K562 (cell line): ENCODE data around the gene NLRP6. TPM values are rescaled to one million over a fixed set of nuclear protein-coding genes. Genes with fewer than 3 reads are reported as not detected.
"Not testable (repeated sequence)": the region's sequence is repeated elsewhere in the genome, so short reads cannot be mapped to it uniquely, and the experiment has no call there.

ENCODE experiments used
- ATAC-seq: fragments of 200-7000 bp; cut with Tn5 transposase; 3 replicates; pipeline ENCODE4 v1.9.1; 2020; ENCODE audit warnings: moderate library complexity
- BruUV-seq: library from RNA; stranded (reverse); fragments of 400-500 nt; replicated peaks from 2 replicates; lab custom pipeline; 2021; lab: Mats Ljungman, UMichigan
- CTCF ChIA-PET: fragments of 300-600 bp; formaldehyde crosslinking; extraction: SDS; loops from one replicate; lab custom pipeline; 2021; ENCODE audit warnings: low intra/inter-chr PET ratio; lab: Yijun Ruan, JAX
- POLR2A ChIA-PET: fragments of 300-600, 350-650 bp; sonication (Branson Sonifier 250); formaldehyde crosslinking; extraction: SDS; loops from one replicate; lab custom pipeline; 2021; ENCODE audit warnings: antibody characterized with exemption, inconsistent platforms; lab: Yijun Ruan, JAX
- DNase-seq, 4 experiments: peaks; one replicate each; pipeline versions ENCODE4 v3.0.0 to v3.0.0-alpha.2; 2011 to 2018; ENCODE audit warnings: low spot score in 3 of 4, mixed read lengths in 3 of 4; ENCODE audit errors: extremely low read depth in 1 of 4
- FAIRE-seq: peaks from 2 replicates; lab custom pipeline; 2011; peaks lifted over from hg19 to GRCh38; lab: Jason Lieb, UNC
- H2AFZ ChIP-seq: 2 replicates; pipeline ENCODE4 v1.6.0; 2011; ENCODE audit warnings: low read depth, low read length, control low read depth, inconsistent platforms
- H3K27ac ChIP-seq: fragments of 200-600 bp; 3 replicates; pipeline ENCODE4 v1.8.0; 2011; ENCODE audit warnings: low read depth, mild to moderate bottlenecking, control low read depth, inconsistent platforms, low read length, moderate library complexity, mixed read lengths; ENCODE audit errors: extremely low read depth
- H3K27me3 ChIP-seq, 2 experiments: fragments of 300-600 bp in 1 of 2; 2 replicates in 1 of 2; 3 replicates in 1 of 2; pipeline versions ENCODE4 v1.6.0 to v1.8.0; 2011; ENCODE audit warnings: inconsistent platforms in 2 of 2, low read length in 2 of 2, mild to moderate bottlenecking in 1 of 2, mixed read lengths in 1 of 2, moderate library complexity in 1 of 2; ENCODE audit not compliant: control insufficient read depth in 2 of 2, insufficient read depth in 2 of 2
- H3K36me3 ChIP-seq: fragments of 300-600 bp; 3 replicates; pipeline ENCODE4 v1.8.0; 2011; ENCODE audit warnings: mild to moderate bottlenecking, low read length, inconsistent platforms; ENCODE audit not compliant: control insufficient read depth, insufficient read depth
- H3K4me1 ChIP-seq, 2 experiments: fragments of 200-600 bp in 1 of 2; replicated peaks in 1 of 2; 2 replicates in 1 of 2; 3 replicates in 1 of 2; pipeline versions ENCODE4 v1.5.1 to v1.8.0; 2011; ENCODE audit warnings: inconsistent platforms in 2 of 2, low read length in 2 of 2, mild to moderate bottlenecking in 1 of 2, mixed read lengths in 1 of 2, moderate library complexity in 1 of 2; ENCODE audit not compliant: control insufficient read depth in 2 of 2, insufficient read depth in 2 of 2
- H3K4me2 ChIP-seq: 2 replicates; pipeline ENCODE4 v1.6.1; 2011; ENCODE audit warnings: low read length, control low read depth, inconsistent platforms, mixed read lengths; ENCODE audit not compliant: insufficient read depth
- H3K4me3 ChIP-seq: fragments of 200-600 bp; sonication (generic), shearing (Covaris generic); 2 replicates; pipeline ENCODE4 v1.5.1; 2016; ENCODE audit warnings: control low read depth, inconsistent platforms
- H3K79me2 ChIP-seq: fragments of 200-600 bp; 3 replicates; pipeline ENCODE4 v1.8.0; 2011; ENCODE audit warnings: low read length, inconsistent platforms; ENCODE audit not compliant: control insufficient read depth, insufficient read depth
- H3K9ac ChIP-seq, 2 experiments: 2 replicates each; pipeline versions ENCODE4 v1.6.0 to v1.6.1; 2011; ENCODE audit warnings: low read depth in 2 of 2, low read length in 2 of 2, control low read depth in 1 of 2, inconsistent platforms in 1 of 2, mild to moderate bottlenecking in 1 of 2, mixed read lengths in 1 of 2; ENCODE audit not compliant: insufficient read depth in 1 of 2
- H3K9me1 ChIP-seq: one replicate; pipeline ENCODE4 v1.6.0; 2011; ENCODE audit warnings: inconsistent platforms, mild to moderate bottlenecking, low read length, moderate library complexity; ENCODE audit not compliant: control insufficient read depth, insufficient read depth
- H3K9me3 ChIP-seq: replicated peaks from 2 replicates; pipeline ENCODE4 v1.5.1; 2011; ENCODE audit warnings: low read depth, low read length, inconsistent platforms; ENCODE audit not compliant: control insufficient read depth, insufficient read depth
- H4K20me1 ChIP-seq: replicated peaks from 2 replicates; pipeline ENCODE4 v1.6.1; 2011; ENCODE audit warnings: low read length, inconsistent platforms, mixed read lengths; ENCODE audit not compliant: control insufficient read depth, insufficient read depth
- CTBP1 ChIP-seq: fragments of 450-650 bp; IDR thresholded peaks from 2 replicates; pipeline ENCODE4 v1.6.1; 2016; ENCODE audit warnings: borderline replicate concordance
- RBFOX2 ChIP-seq: fragments of 200-400 bp; formaldehyde crosslinking; IDR thresholded peaks from 2 replicates; pipeline ENCODE4 v1.6.1; 2017; ENCODE audit warnings: low read depth, mild to moderate bottlenecking, low read length, moderate library complexity
- whole genome bisulfite sequencing: fragments of 100-300 bp; shearing (Covaris generic); methylation state at CpG from one replicate; pipeline ENCODE4 v1.1.6; 2016; ENCODE audit warnings: low coverage, mixed read lengths; ENCODE audit not compliant: insufficient coverage; ENCODE audit errors: missing lambda C conversion rate; 5-methylcytosine and 5-hydroxymethylcytosine counted together
- in situ Hi-C: fragments of 300-500 bp; cut with MboI; formaldehyde crosslinking; loops from 4 replicates; pipeline ENCODE4 v1.15.0; 2018; ENCODE audit warnings: inconsistent platforms, mixed read lengths
- intact Hi-C: fragments of 100-400 bp; cut with micrococcal nuclease; formaldehyde crosslinking; loops from 2 replicates; pipeline ENCODE4 v1.14.2; 2022
- polyA plus RNA-seq, 8 experiments: library from polyadenylated mRNA; depleted of rRNA in 4 of 8; stranded (reverse) in 5 of 8; unstranded in 3 of 8; fragments of >200 nt; fragmentation: Nextera tagmentation in 2 of 8; fragmentation: Illumina TruSeq in 1 of 8; extraction: Ambion mirVana in 2 of 8; extraction: Trizol in 1 of 8; gene quantifications; 2 replicates each; pipeline versions ENCODE4 v1.2.1 to v1.2.3, GENCODE V29; 2011 to 2014; ENCODE audit warnings: inconsistent platforms in 1 of 8, missing spikeins in 1 of 8
- total RNA-seq, 7 experiments: library from RNA; depleted of rRNA in 6 of 7; stranded (reverse); fragments of >200 nt in 6 of 7; fragmentation: Illumina TruSeq in 2 of 7; extraction: Trizol in 2 of 7; gene quantifications; 2 replicates each; pipeline versions ENCODE4 v1.2.1 to v1.2.3, GENCODE V29; 2011 to 2021; ENCODE audit warnings: low replicate concordance in 1 of 7
- TF ChIP-seq, protein P1 (sequence below), 3 experiments: IDR thresholded peaks in 2 of 3; conservative IDR thresholded peaks in 1 of 3; 2 replicates each; pipeline ENCODE4 v1.5.1; 2011 to 2012; ENCODE audit warnings: low read length in 3 of 3, mild to moderate bottlenecking in 3 of 3, control low read depth in 2 of 3, improper control_type of control experiment in 1 of 3, inconsistent platforms in 1 of 3, low read depth in 1 of 3, mixed read lengths in 1 of 3, moderate library complexity in 1 of 3; ENCODE audit not compliant: insufficient read depth in 2 of 3
- TF ChIP-seq, protein P2 (sequence below), 2 experiments: IDR thresholded peaks; 2 replicates each; pipeline ENCODE4 v1.6.1; 2011; ENCODE audit warnings: borderline replicate concordance in 1 of 2, control low read depth in 1 of 2, low read depth in 1 of 2, low read length in 1 of 2, mild to moderate bottlenecking in 1 of 2, mixed read lengths in 1 of 2, moderate library complexity in 1 of 2; ENCODE audit not compliant: insufficient read depth in 1 of 2, insufficient read length in 1 of 2, poor library complexity in 1 of 2, severe bottlenecking in 1 of 2; ENCODE audit errors: extremely low read depth in 1 of 2

NLRP6 gene
- total and polyA plus RNA-seq, 9 of the 15 experiments (the other 6 are each of a cell fraction or from before 2014, with no cell fraction given), result 0.03 to 0.18 (median 0.15) TPM; not detected in 5

DNA sequence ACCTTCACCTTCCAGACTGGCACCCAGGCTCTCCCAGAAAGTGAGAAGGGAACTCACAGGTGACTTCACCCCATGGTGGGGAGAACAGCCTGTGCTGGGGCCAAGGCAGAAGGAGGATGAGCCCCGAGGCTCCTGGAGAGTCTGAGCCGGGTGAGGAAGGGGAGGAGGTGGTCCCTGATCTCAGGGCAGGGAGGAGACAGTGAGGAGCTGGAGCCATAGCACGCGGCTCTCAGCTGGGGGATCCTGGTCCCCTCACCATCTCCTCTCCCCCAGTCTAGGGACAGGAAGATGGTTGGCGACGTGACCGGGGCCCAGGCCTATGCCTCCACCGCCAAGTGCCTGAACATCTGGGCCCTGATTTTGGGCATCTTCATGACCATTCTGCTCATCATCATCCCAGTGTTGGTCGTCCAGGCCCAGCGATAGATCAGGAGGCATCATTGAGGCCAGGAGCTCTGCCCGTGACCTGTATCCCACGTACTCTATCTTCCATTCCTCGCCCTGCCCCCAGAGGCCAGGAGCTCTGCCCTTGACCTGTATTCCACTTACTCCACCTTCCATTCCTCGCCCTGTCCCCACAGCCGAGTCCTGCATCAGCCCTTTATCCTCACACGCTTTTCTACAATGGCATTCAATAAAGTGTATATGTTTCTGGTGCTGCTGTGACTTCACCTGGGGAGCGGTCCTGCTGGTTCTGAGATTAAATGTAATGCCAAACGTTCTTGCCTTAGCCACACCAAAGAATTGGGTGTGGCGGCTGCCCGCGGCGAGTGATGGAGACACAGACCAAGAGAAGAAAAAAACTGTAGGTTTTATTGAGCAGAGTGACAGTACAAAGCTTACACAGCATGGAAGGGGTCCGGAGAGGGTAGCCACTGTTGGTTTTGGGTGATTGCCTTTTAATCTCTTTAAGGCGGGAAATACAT is 30.8 kb downstream of the NLRP6 start:
- CTCF ChIA-PET, result not testable (repeated sequence)
- peak; percentile 22; the same call in 1 of the 2 replicates for TF ChIP-seq CTBP1
- TF ChIP-seq, protein P1, sequence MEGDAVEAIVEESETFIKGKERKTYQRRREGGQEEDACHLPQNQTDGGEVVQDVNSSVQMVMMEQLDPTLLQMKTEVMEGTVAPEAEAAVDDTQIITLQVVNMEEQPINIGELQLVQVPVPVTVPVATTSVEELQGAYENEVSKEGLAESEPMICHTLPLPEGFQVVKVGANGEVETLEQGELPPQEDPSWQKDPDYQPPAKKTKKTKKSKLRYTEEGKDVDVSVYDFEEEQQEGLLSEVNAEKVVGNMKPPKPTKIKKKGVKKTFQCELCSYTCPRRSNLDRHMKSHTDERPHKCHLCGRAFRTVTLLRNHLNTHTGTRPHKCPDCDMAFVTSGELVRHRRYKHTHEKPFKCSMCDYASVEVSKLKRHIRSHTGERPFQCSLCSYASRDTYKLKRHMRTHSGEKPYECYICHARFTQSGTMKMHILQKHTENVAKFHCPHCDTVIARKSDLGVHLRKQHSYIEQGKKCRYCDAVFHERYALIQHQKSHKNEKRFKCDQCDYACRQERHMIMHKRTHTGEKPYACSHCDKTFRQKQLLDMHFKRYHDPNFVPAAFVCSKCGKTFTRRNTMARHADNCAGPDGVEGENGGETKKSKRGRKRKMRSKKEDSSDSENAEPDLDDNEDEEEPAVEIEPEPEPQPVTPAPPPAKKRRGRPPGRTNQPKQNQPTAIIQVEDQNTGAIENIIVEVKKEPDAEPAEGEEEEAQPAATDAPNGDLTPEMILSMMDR (IDR thresholded peaks at IDR 0.05 in 2 of 3, conservative IDR thresholded peaks at IDR 0.05 in 1 of 3; ENCODE audit: insufficient read depth in 2 of 3, low read depth in 1 of 3, low read length in 3 of 3), result 0 out of 6 replicates have a peak, but pooled peaks of 1 of the 3 experiments have one; percentile 2
- peak; percentile 44; the same call in 1 of the 2 replicates for TF ChIP-seq RBFOX2
- TF ChIP-seq, protein P2, sequence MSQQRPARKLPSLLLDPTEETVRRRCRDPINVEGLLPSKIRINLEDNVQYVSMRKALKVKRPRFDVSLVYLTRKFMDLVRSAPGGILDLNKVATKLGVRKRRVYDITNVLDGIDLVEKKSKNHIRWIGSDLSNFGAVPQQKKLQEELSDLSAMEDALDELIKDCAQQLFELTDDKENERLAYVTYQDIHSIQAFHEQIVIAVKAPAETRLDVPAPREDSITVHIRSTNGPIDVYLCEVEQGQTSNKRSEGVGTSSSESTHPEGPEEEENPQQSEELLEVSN (IDR thresholded peaks at IDR 0.05; ENCODE audit: borderline replicate concordance in 1 of 2, extremely low read depth in 1 of 2, insufficient read depth in 1 of 2, insufficient read length in 1 of 2, low read depth in 1 of 2, low read length in 1 of 2, poor library complexity in 1 of 2, severe bottlenecking in 1 of 2), result peak in 1 of 2 experiments; percentile 25

More for the DNA sequence above, 30.8 kb downstream of the NLRP6 start:
- H3K79me2 ChIP-seq, result peaks cover 45% of the 10 kb centered on the region
- H4K20me1 ChIP-seq, H3K27me3 ChIP-seq, H3K9me3 ChIP-seq, H3K36me3 ChIP-seq, H2AFZ ChIP-seq, in situ Hi-C loops, DNase-seq, BruUV-seq, intact Hi-C loops, FAIRE-seq, H3K9me1 ChIP-seq: not testable (repeated sequence)
- POLR2A ChIA-PET, result interaction anchor here (1.2 to 1.5 kb wide), 2 partner anchors 9 to 58 kb away, joined by 6 to 9 read pairs; no protein-coding TSS in a partner anchor
- peak overlapping the region; percentile 67; the same call in 2 of the 3 replicates for H3K27ac ChIP-seq
- H3K4me3 ChIP-seq, result peak overlapping the region; percentile 45
- ATAC-seq, result peak; percentile 0; the same call in 1 of the 3 replicates
- H3K4me1 ChIP-seq, result peaks cover 38 to 51% of the 10 kb centered on the region in 2 experiments
- H3K9ac ChIP-seq, result peak overlapping the region; percentile 65 to 89
- H3K4me2 ChIP-seq, result peak overlapping the region; percentile 74
- 32% methylated on average over 19 of the region's 24 CpGs for WGBS
